ENCODE results near the gene RPL10A.

The RPL10A gene

DNA sequence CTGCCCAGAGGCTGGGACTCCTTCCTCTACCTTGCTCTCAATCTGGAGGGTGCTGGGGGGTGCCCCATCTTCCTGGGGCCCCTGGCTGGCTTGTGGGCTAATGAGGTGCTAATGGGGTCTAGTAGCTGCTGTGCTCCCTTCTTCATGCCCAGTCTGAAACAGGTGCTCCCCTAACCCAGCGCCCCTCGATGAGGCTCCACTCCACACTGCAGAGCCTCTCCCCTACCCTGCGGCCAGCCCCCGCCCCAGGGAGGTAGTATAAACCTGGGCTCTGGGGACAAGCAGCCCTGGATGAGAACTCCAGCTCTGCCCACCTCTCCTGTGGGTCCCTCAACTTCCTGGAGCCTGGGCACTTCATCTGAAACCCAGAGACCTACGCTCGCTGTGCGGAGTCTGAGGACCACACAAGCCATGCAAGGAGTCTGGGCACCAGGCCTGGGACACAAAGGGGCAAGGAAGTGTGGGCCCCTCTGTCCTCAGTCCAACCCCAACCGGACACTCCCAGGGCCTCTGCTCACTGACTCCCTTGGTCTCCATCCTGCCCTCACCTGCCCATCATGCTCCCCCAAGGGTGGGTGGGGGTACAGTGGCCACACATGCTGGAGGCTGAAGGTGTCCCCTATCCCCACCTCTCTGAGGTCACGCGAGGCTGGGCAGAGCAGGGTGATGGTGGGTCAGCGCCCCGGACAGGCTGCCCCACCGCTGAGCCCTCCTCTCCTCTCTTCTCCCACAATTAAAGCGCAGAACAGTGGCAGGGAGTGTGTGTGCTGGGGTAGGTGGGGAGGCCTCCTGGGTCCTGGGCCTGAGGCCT lies 6.1 kb downstream of the RPL10A start:
- no peak overlapping the region for H3K9ac ChIP-seq (ENCODE audit: low read length in 5 of 5)
- peaks cover 5 to 88% (median 50%) of the 10 kb centered on the region in 5 donors for H3K36me3 ChIP-seq (ENCODE audit: control insufficient read depth in 5 of 5, insufficient read depth in 5 of 5, low read length in 5 of 5)
- no peak overlapping the region for H3K4me3 ChIP-seq (ENCODE audit: low read depth in 1 of 5, low read length in 5 of 5)
- H3K27ac ChIP-seq (ENCODE audit: low read depth, low read length), result no peak overlapping the region
- no peaks in the 10 kb centered on the region for H3K9me3 ChIP-seq (ENCODE audit: control insufficient read depth in 5 of 5, low read length in 5 of 5)
- H3K4me1 ChIP-seq (ENCODE audit: control insufficient read depth in 5 of 5, insufficient read depth in 5 of 5, low read length in 5 of 5), result peaks cover 0 to 26% (median 11%) of the 10 kb centered on the region in 5 donors
- no peaks in the 10 kb centered on the region for H3K27me3 ChIP-seq (ENCODE audit: control insufficient read depth in 5 of 5, insufficient read depth in 4 of 5, low read length in 5 of 5)

GRCh38 chr6:35474942-35475570 lies 6.9 kb downstream of the RPL10A start:
- peaks cover 5 to 88% (median 46%) of the 10 kb centered on the region in 5 donors for H3K36me3 ChIP-seq (ENCODE audit: control insufficient read depth in 5 of 5, insufficient read depth in 5 of 5, low read length in 5 of 5)
- no peak overlapping the region for H3K9ac ChIP-seq (ENCODE audit: low read length in 5 of 5)
- H3K4me1 ChIP-seq (ENCODE audit: control insufficient read depth in 5 of 5, insufficient read depth in 5 of 5, low read length in 5 of 5), result peaks cover 0 to 18% (median 4%) of the 10 kb centered on the region in 5 donors
- no peak overlapping the region for H3K4me3 ChIP-seq (ENCODE audit: low read depth in 1 of 5, low read length in 5 of 5)
- H3K27ac ChIP-seq (ENCODE audit: low read depth, low read length), result no peak overlapping the region
- no peaks in the 10 kb centered on the region for H3K27me3 ChIP-seq (ENCODE audit: control insufficient read depth in 5 of 5, insufficient read depth in 4 of 5, low read length in 5 of 5)
- no peaks in the 10 kb centered on the region for H3K9me3 ChIP-seq (ENCODE audit: control insufficient read depth in 5 of 5, low read length in 5 of 5)

DNA sequence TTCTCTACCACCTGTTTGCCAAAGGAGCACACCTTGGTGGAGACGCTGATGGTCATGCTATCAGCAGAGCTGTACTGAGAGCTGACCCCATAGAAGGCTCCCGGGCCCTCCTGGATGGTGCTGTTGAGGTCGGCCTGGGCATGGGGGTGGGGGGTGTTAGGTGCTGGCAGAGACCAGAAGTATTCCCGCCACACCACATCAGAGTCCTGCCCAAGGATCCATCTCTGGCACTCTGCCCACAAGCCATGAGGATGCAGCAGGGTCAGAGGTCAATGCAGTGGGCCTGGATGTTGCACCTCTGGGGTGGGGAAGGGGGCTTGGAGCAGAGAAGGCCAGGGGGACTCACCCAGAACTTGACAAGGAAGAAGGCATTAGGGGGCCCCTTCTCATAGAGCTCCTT lies 7.4 kb downstream of the RPL10A start:
- H3K4me3 ChIP-seq (ENCODE audit: low read depth in 1 of 5, low read length in 5 of 5), result no peak overlapping the region
- no peaks in the 10 kb centered on the region for H3K9me3 ChIP-seq (ENCODE audit: control insufficient read depth in 5 of 5, low read length in 5 of 5)
- no peak overlapping the region for H3K27ac ChIP-seq (ENCODE audit: low read depth, low read length)
- H3K27me3 ChIP-seq (ENCODE audit: control insufficient read depth in 5 of 5, insufficient read depth in 4 of 5, low read length in 5 of 5), result no peaks in the 10 kb centered on the region
- H3K4me1 ChIP-seq (ENCODE audit: control insufficient read depth in 5 of 5, insufficient read depth in 5 of 5, low read length in 5 of 5), result peaks cover 0 to 14% (median 0%) of the 10 kb centered on the region in 5 donors
- no peak overlapping the region for H3K9ac ChIP-seq (ENCODE audit: low read length in 5 of 5)
- H3K36me3 ChIP-seq (ENCODE audit: control insufficient read depth in 5 of 5, insufficient read depth in 5 of 5, low read length in 5 of 5), result peaks cover 5 to 88% (median 41%) of the 10 kb centered on the region in 5 donors

GRCh38 chr6:35476004-35476403 lies 7.8 kb downstream of the RPL10A start:
- H3K9ac ChIP-seq (ENCODE audit: low read length in 5 of 5), result no peak overlapping the region
- no peak overlapping the region for H3K4me3 ChIP-seq (ENCODE audit: low read depth in 1 of 5, low read length in 5 of 5)
- H3K36me3 ChIP-seq (ENCODE audit: control insufficient read depth in 5 of 5, insufficient read depth in 5 of 5, low read length in 5 of 5), result peaks cover 3 to 85% (median 38%) of the 10 kb centered on the region in 5 donors
- H3K27me3 ChIP-seq (ENCODE audit: control insufficient read depth in 5 of 5, insufficient read depth in 4 of 5, low read length in 5 of 5), result no peaks in the 10 kb centered on the region
- H3K9me3 ChIP-seq (ENCODE audit: control insufficient read depth in 5 of 5, low read length in 5 of 5), result no peaks in the 10 kb centered on the region
- no peak overlapping the region for H3K27ac ChIP-seq (ENCODE audit: low read depth, low read length)
- H3K4me1 ChIP-seq (ENCODE audit: control insufficient read depth in 5 of 5, insufficient read depth in 5 of 5, low read length in 5 of 5), result peaks cover 0 to 10% (median 0%) of the 10 kb centered on the region in 5 donors

- no peaks in the 10 kb centered on the region for H3K9me3 ChIP-seq (ENCODE audit: control insufficient read depth in 5 of 5, low read length in 5 of 5)
- no peak overlapping the region for H3K27ac ChIP-seq (ENCODE audit: low read depth, low read length)
- peaks cover 0 to 4% (median 0%) of the 10 kb centered on the region in 5 donors for H3K4me1 ChIP-seq (ENCODE audit: control insufficient read depth in 5 of 5, insufficient read depth in 5 of 5, low read length in 5 of 5)
- peaks cover 3 to 75% (median 34%) of the 10 kb centered on the region in 5 donors for H3K36me3 ChIP-seq (ENCODE audit: control insufficient read depth in 5 of 5, insufficient read depth in 5 of 5, low read length in 5 of 5)
- no peak overlapping the region for H3K9ac ChIP-seq (ENCODE audit: low read length in 5 of 5)
- H3K27me3 ChIP-seq (ENCODE audit: control insufficient read depth in 5 of 5, insufficient read depth in 4 of 5, low read length in 5 of 5), result no peaks in the 10 kb centered on the region
- no peak overlapping the region for H3K4me3 ChIP-seq (ENCODE audit: low read depth in 1 of 5, low read length in 5 of 5)
These were observed 8.8 kb downstream of the RPL10A start for GRCh38 chr6:35477028-35477427.

GRCh38 chr6:35477551-35478179 lies 9.5 kb downstream of the RPL10A start:
- Histone ChIP-seq H3K27me3 (ENCODE audit: control insufficient read depth in 5 of 5, insufficient read depth in 4 of 5, low read length in 5 of 5) (no peaks in the 10 kb centered on the region), H3K9me3 (ENCODE audit: control insufficient read depth in 5 of 5, low read length in 5 of 5) (no peaks in the 10 kb centered on the region), H3K9ac (ENCODE audit: low read length in 5 of 5) (no peak overlapping the region)

DNA sequence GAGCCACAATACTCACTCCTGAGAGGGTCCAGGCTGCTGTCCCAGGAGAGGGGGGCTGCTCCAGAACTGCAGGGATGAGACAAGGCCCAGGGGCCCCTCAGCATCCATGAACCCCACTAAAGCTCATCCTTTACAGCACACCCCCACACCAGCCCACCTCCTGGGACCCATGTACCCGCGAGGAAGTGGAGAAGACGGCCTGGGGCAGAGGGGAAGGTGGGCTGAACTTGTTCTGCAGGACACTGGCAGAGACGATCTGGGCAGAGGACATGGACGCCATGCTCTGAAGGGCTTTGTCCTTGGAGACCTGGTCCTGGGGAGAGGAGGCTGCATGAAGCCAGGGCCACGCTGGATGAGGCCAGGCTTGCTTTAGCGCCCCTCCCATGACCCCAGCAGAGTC lies 10.1 kb downstream of the RPL10A start:
- H3K9ac ChIP-seq (ENCODE audit: low read length in 5 of 5), result no peak overlapping the region
- no peak overlapping the region for H3K4me3 ChIP-seq (ENCODE audit: low read depth in 1 of 5, low read length in 5 of 5)
- H3K4me1 ChIP-seq (ENCODE audit: control insufficient read depth in 5 of 5, insufficient read depth in 5 of 5, low read length in 5 of 5), result no peaks in the 10 kb centered on the region
- peaks cover 0 to 67% (median 31%) of the 10 kb centered on the region in 5 donors for H3K36me3 ChIP-seq (ENCODE audit: control insufficient read depth in 5 of 5, insufficient read depth in 5 of 5, low read length in 5 of 5)
- no peak overlapping the region for H3K27ac ChIP-seq (ENCODE audit: low read depth, low read length)
- H3K27me3 ChIP-seq (ENCODE audit: control insufficient read depth in 5 of 5, insufficient read depth in 4 of 5, low read length in 5 of 5), result no peaks in the 10 kb centered on the region
- H3K9me3 ChIP-seq (ENCODE audit: control insufficient read depth in 5 of 5, low read length in 5 of 5), result no peaks in the 10 kb centered on the region

More at GRCh38 chr6:35477551-35478179, 9.5 kb downstream of the RPL10A start:
- H3K36me3 ChIP-seq (ENCODE audit: control insufficient read depth in 5 of 5, insufficient read depth in 5 of 5, low read length in 5 of 5), result peaks cover 0 to 68% (median 32%) of the 10 kb centered on the region in 5 donors
- H3K27ac ChIP-seq (ENCODE audit: low read depth, low read length), result no peak overlapping the region
- no peaks in the 10 kb centered on the region for H3K4me1 ChIP-seq (ENCODE audit: control insufficient read depth in 5 of 5, insufficient read depth in 5 of 5, low read length in 5 of 5)
- no peak overlapping the region for H3K4me3 ChIP-seq (ENCODE audit: low read depth in 1 of 5, low read length in 5 of 5)

- H3K4me1 ChIP-seq (ENCODE audit: control insufficient read depth in 5 of 5, insufficient read depth in 5 of 5, low read length in 5 of 5), result peaks cover 0 to 5% (median 3%) of the 10 kb centered on the region in 5 donors
- H3K36me3 ChIP-seq (ENCODE audit: control insufficient read depth in 5 of 5, insufficient read depth in 5 of 5, low read length in 5 of 5), result peaks cover 0 to 52% (median 16%) of the 10 kb centered on the region in 5 donors
- no peak overlapping the region for H3K9ac ChIP-seq (ENCODE audit: low read length in 5 of 5)
- no peak overlapping the region for H3K4me3 ChIP-seq (ENCODE audit: low read depth in 1 of 5, low read length in 5 of 5)
- H3K9me3 ChIP-seq (ENCODE audit: control insufficient read depth in 5 of 5, low read length in 5 of 5), result no peaks in the 10 kb centered on the region
- H3K27me3 ChIP-seq (ENCODE audit: control insufficient read depth in 5 of 5, insufficient read depth in 4 of 5, low read length in 5 of 5), result peaks cover 0 to 7% (median 0%) of the 10 kb centered on the region in 5 donors
- H3K27ac ChIP-seq (ENCODE audit: low read depth, low read length), result no peak overlapping the region
These were observed 12.0 kb downstream of the RPL10A start for GRCh38 chr6:35480176-35480575.

- H3K36me3 ChIP-seq (ENCODE audit: control insufficient read depth in 5 of 5, insufficient read depth in 5 of 5, low read length in 5 of 5), result peaks cover 0 to 42% (median 9%) of the 10 kb centered on the region in 5 donors
- H3K27ac ChIP-seq (ENCODE audit: low read depth, low read length), result no peak overlapping the region
These were observed 13.0 kb downstream of the RPL10A start for GRCh38 chr6:35481226-35481625.

More at GRCh38 chr6:35481226-35481625, 13.0 kb downstream of the RPL10A start:
- Histone ChIP-seq H3K4me3 (ENCODE audit: low read depth in 1 of 5, low read length in 5 of 5) (no peak overlapping the region), H3K27me3 (ENCODE audit: control insufficient read depth in 5 of 5, insufficient read depth in 4 of 5, low read length in 5 of 5) (peaks cover 0 to 7% (median 0%) of the 10 kb centered on the region in 5 donors), H3K4me1 (ENCODE audit: control insufficient read depth in 5 of 5, insufficient read depth in 5 of 5, low read length in 5 of 5) (peaks cover 0 to 13% (median 10%) of the 10 kb centered on the region in 5 donors), H3K9me3 (ENCODE audit: control insufficient read depth in 5 of 5, low read length in 5 of 5) (no peaks in the 10 kb centered on the region), H3K9ac (ENCODE audit: low read length in 5 of 5) (no peak overlapping the region)

Measured in subcutaneous abdominal adipose tissue (tissue), 5 donors.